ENCODE measurements around the gene TRMT1. TPM values are rescaled to one million over a fixed set of nuclear protein-coding genes. Genes with fewer than 3 reads are reported as not detected.

The TRMT1 gene
- total RNA-seq, 1 experiment from 2014 or later: 52.0 TPM

DNA sequence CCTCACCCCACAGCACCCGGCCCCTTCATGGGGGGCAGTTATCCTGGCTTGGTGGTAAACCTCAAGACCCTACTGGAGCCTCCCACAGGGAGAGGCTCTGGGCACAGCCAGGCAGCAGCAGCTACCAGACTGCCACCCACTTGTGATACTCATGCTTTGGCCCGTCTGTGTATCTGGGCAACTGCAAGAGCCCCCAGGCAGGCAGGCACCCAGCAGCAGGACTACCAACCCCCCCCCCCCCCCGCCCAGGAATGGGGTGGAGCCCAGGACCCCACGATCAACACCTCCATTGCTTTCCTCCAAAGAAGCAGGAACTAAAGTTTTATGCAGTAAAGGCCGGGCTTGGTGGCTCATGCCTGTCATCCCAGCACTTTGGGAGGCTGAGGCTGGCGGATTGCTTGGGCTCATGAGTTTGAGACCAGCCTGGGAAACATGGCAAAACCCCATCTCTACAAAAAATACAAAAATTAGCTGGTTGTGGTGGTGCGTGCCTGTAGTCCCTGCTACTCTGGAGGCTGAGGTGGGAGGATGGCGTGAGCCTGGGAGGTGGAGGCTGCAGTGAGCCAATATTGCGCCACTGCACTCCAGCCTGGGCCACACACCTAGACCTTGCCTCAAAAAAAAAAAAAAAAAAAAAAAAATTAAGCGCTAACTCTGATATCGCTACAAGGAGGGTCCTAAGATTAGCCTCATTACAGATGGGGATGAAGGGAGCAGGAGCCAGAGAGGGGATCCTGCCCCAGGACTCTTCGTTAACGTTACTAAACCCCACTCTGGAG, 12.8 kb downstream of the TRMT1 start:
- intact Hi-C loops (cut with micrococcal nuclease; ENCODE audit: unreplicated experiment): no loop called here
- ChIA-PET CTCF (no interaction called here), POLR2A (no interaction called here)
- Histone ChIP-seq H3K4me3 (ENCODE audit: low read depth in 2 of 2, low read length in 2 of 2) (no peak overlapping the region), H3K36me3 (ENCODE audit: control insufficient read depth, insufficient read depth, low read length) (0 out of 2 replicates have a peak, but pooled peaks cover 2% of the 10 kb centered on the region), H3K27ac (ENCODE audit: low read length) (no peak overlapping the region), H3K9me3 (ENCODE audit: control insufficient read depth, insufficient read depth, low read depth, low read length) (no peaks in the 10 kb centered on the region), H3K4me1 (ENCODE audit: control insufficient read depth, insufficient read depth, low read length) (peaks cover 9% of the 10 kb centered on the region), H3K27me3 (ENCODE audit: control insufficient read depth, insufficient read depth, low read length) (no peaks in the 10 kb centered on the region)
- DNase-seq (ENCODE audit: low read depth, low spot score) (no peak), ATAC-seq (peak; percentile 24; the same call in 1 of the 2 replicates)
- BruUV-seq (replicated peaks): no TSS peak
- in situ Hi-C loops (cut with HindIII; ENCODE audit: low pct_unique_long_range_greater_than_20kb, low sequenced_read_pairs): no loop called here
- TF ChIP-seq TCF7L2 (IDR thresholded peaks at IDR 0.05; ENCODE audit: low read depth, low read length) (no peak), POLR2AphosphoS5 (IDR thresholded peaks at IDR 0.05; ENCODE audit: low read depth, low read length) (no peak), SIN3A (IDR thresholded peaks at IDR 0.05; ENCODE audit: borderline replicate concordance, insufficient read depth, low read depth, low read length) (no peak)
- TF ChIP-seq, protein P1, sequence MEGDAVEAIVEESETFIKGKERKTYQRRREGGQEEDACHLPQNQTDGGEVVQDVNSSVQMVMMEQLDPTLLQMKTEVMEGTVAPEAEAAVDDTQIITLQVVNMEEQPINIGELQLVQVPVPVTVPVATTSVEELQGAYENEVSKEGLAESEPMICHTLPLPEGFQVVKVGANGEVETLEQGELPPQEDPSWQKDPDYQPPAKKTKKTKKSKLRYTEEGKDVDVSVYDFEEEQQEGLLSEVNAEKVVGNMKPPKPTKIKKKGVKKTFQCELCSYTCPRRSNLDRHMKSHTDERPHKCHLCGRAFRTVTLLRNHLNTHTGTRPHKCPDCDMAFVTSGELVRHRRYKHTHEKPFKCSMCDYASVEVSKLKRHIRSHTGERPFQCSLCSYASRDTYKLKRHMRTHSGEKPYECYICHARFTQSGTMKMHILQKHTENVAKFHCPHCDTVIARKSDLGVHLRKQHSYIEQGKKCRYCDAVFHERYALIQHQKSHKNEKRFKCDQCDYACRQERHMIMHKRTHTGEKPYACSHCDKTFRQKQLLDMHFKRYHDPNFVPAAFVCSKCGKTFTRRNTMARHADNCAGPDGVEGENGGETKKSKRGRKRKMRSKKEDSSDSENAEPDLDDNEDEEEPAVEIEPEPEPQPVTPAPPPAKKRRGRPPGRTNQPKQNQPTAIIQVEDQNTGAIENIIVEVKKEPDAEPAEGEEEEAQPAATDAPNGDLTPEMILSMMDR (IDR thresholded peaks at IDR 0.05): no peak
- TF ChIP-seq, protein P2, sequence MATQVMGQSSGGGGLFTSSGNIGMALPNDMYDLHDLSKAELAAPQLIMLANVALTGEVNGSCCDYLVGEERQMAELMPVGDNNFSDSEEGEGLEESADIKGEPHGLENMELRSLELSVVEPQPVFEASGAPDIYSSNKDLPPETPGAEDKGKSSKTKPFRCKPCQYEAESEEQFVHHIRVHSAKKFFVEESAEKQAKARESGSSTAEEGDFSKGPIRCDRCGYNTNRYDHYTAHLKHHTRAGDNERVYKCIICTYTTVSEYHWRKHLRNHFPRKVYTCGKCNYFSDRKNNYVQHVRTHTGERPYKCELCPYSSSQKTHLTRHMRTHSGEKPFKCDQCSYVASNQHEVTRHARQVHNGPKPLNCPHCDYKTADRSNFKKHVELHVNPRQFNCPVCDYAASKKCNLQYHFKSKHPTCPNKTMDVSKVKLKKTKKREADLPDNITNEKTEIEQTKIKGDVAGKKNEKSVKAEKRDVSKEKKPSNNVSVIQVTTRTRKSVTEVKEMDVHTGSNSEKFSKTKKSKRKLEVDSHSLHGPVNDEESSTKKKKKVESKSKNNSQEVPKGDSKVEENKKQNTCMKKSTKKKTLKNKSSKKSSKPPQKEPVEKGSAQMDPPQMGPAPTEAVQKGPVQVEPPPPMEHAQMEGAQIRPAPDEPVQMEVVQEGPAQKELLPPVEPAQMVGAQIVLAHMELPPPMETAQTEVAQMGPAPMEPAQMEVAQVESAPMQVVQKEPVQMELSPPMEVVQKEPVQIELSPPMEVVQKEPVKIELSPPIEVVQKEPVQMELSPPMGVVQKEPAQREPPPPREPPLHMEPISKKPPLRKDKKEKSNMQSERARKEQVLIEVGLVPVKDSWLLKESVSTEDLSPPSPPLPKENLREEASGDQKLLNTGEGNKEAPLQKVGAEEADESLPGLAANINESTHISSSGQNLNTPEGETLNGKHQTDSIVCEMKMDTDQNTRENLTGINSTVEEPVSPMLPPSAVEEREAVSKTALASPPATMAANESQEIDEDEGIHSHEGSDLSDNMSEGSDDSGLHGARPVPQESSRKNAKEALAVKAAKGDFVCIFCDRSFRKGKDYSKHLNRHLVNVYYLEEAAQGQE (IDR thresholded peaks at IDR 0.05; ENCODE audit: insufficient read depth in 1 of 2, low read depth in 2 of 2, low read length in 1 of 2): no peak

DNA sequence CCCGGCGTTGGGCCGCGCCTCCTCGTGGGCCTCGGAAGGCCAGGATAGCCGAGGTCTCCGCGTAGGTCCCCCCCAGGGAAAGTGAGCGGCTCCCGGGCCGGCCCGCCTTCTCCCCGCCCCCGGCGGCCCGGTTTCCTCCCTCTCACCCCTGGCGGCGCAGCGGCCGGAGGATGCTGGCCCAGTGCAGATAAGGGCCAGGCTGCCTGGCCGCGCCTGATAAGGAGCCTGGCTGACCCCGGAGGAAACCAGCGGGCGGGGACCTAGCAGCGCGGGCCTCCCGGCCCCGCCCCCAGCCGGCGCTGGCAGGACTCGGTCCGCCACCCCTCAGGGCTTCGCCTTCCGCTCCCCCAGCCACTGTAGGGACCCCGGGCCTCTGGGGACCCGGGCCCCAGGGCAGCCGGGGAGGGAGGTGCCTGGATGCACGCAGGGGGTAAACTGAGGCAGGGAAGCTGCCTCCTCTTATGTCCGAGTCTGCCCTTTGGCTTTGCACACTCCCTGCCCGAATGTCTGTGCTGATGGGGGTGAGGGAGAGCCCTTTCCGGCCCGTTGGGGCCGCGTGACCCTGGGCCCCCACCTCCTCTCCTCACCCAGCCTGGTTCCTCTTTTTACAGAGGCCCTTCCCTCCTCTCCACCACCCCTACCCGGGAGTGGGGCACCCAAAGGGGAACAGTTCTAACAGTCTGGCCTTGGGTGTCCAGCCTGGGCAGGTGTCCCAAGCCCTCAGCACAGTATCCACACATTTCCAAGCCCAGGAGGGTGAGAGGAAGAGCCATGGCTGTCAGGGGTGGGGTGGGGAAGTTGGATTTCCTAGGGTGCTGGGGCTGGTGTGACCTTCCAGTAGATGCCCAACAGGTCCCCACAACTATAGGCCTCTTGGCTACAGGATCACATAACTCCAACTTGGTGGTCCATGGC, 13.6 kb downstream of the TRMT1 start, which contains the start of gene LYL1:
LYL1 (minus strand) TSS at position 193 of the 915 bp plus-strand sequence. CDS start 1,687 bp downstream, outside the sequence.
- CTCF ChIA-PET: no interaction called here
- no peak for DNase-seq (ENCODE audit: low read depth, low spot score)
- Histone ChIP-seq H3K9me3 (ENCODE audit: control insufficient read depth, insufficient read depth, low read depth, low read length) (no peaks in the 10 kb centered on the region), H3K36me3 (ENCODE audit: control insufficient read depth, insufficient read depth, low read length) (0 out of 2 replicates have a peak, but pooled peaks cover 2% of the 10 kb centered on the region), H3K4me1 (ENCODE audit: control insufficient read depth, insufficient read depth, low read length) (peaks cover 9% of the 10 kb centered on the region), H3K27me3 (ENCODE audit: control insufficient read depth, insufficient read depth, low read length) (no peaks in the 10 kb centered on the region), H3K27ac (ENCODE audit: low read length) (peak within 1 kb of the TSS; percentile 48), H3K4me3 (ENCODE audit: low read depth in 2 of 2, low read length in 2 of 2) (peak within 1 kb of the TSS; percentile 18 to 32)
- no TSS peak for BruUV-seq (replicated peaks)
- POLR2A ChIA-PET: no interaction called here
- ATAC-seq: peak; percentile 66
- TF ChIP-seq, protein P1 (IDR thresholded peaks at IDR 0.05): no peak
- TF ChIP-seq SIN3A (IDR thresholded peaks at IDR 0.05; ENCODE audit: borderline replicate concordance, insufficient read depth, low read depth, low read length): no peak
- TF ChIP-seq, protein P2 (IDR thresholded peaks at IDR 0.05; ENCODE audit: insufficient read depth in 1 of 2, low read depth in 2 of 2, low read length in 1 of 2): no peak
- TF ChIP-seq POLR2AphosphoS5 (IDR thresholded peaks at IDR 0.05; ENCODE audit: low read depth, low read length): no peak
- no peak for TF ChIP-seq TCF7L2 (IDR thresholded peaks at IDR 0.05; ENCODE audit: low read depth, low read length)
- intact Hi-C loops (cut with micrococcal nuclease; ENCODE audit: unreplicated experiment): no loop called here
- in situ Hi-C loops (cut with HindIII; ENCODE audit: low pct_unique_long_range_greater_than_20kb, low sequenced_read_pairs): no loop called here

All from Panc1 (cell line).